ENCODE data around the gene DENND5A. TPM values are rescaled to one million over a fixed set of nuclear protein-coding genes. Genes with fewer than 3 reads are reported as not detected.
"Not testable (repeated sequence)": the region's sequence is repeated elsewhere in the genome, so short reads cannot be mapped to it uniquely, and the experiment has no call there.

DENND5A gene
- total RNA-seq, 4 donors from 2014 or later: 18.9 to 117 (median 22.7) TPM

DNA sequence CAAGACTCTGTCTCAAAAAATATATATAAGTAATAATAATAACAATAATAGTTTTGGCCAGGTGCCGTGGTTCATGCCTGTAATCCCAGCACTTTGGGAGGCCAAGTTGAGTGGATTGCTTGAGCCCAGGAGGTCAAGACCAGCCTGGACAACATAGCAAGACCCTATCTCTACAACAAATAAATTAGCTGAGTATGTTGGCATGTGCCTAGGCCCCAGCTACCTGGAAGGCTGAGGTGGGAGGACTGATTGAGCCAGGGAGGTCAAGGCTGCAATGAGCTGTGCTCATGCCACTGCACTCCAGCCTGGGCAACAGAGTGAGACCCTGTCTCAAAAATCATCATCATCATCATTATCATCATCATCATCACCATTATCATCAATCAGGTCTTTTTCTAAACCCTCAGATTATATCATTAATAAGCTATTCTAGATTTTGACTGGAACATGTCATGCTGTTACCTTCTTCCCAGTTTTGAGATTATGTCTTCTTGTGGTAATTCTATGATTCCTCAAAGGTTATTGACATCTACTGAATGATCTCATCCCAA lies 39.3 kb downstream of the DENND5A start:
- in situ Hi-C loops (cut with MboI; ENCODE audit: low pct_ligation_motif_present in 1 of 4, low pct_unique_long_range_greater_than_20kb in 1 of 4, low sequenced_read_pairs in 3 of 4): no loop called here
- intact Hi-C loops (cut with DNase I; ENCODE audit: low total_unique reads): no loop called here
- WGBS, 2 donors (ENCODE audit: low coverage in 1 of 2): 97 to 100% methylated on average over 1 of the region's 1 CpG

DNA sequence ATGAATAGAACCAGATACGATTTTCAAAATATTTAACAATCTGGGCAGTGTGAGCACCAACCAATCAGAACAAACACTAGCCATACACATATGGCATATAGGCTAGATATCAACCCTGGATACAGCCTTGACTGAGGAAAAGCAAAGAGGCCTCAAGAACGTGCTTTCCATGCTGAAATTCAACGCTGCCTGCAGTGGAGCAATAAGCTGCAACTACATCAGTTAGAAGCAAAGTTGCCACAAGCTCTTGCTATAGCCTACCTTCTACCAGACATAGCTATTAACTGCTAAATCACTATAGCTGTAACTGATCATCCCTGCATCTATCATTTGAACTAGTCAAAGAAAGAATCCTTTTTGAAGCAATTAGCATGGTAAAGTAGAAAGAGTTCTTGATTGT lies 42.5 kb downstream of the DENND5A start:
- Histone ChIP-seq H3K27me3 (no peaks in the 10 kb centered on the region), H3K4me3 (no peak overlapping the region), H3K27ac (no peak overlapping the region), H3K36me3 (no peaks in the 10 kb centered on the region), H3K4me1 (no peaks in the 10 kb centered on the region), H3K9me3 (no peaks in the 10 kb centered on the region)
- DNase-seq: no peak
- TF ChIP-seq, protein P1, sequence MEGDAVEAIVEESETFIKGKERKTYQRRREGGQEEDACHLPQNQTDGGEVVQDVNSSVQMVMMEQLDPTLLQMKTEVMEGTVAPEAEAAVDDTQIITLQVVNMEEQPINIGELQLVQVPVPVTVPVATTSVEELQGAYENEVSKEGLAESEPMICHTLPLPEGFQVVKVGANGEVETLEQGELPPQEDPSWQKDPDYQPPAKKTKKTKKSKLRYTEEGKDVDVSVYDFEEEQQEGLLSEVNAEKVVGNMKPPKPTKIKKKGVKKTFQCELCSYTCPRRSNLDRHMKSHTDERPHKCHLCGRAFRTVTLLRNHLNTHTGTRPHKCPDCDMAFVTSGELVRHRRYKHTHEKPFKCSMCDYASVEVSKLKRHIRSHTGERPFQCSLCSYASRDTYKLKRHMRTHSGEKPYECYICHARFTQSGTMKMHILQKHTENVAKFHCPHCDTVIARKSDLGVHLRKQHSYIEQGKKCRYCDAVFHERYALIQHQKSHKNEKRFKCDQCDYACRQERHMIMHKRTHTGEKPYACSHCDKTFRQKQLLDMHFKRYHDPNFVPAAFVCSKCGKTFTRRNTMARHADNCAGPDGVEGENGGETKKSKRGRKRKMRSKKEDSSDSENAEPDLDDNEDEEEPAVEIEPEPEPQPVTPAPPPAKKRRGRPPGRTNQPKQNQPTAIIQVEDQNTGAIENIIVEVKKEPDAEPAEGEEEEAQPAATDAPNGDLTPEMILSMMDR (IDR thresholded peaks at IDR 0.05): no peak
- TF ChIP-seq POLR2AphosphoS5 (IDR thresholded peaks at IDR 0.05) (no peak), POLR2A (IDR thresholded peaks at IDR 0.05) (no peak), EP300 (IDR thresholded peaks at IDR 0.05; ENCODE audit: low read depth) (no peak)
- WGBS, 2 donors (ENCODE audit: low coverage in 1 of 2): 71 to 75% methylated on average over 2 to 3 of the region's 3 CpGs
- intact Hi-C loops (cut with DNase I; ENCODE audit: low total_unique reads): no loop called here
- in situ Hi-C loops (cut with MboI; ENCODE audit: low pct_ligation_motif_present in 1 of 4, low pct_unique_long_range_greater_than_20kb in 1 of 4, low sequenced_read_pairs in 3 of 4): no loop called here

More for the DNA sequence above, 39.3 kb downstream of the DENND5A start:
- Histone ChIP-seq H3K4me1 (peaks cover 0 to 3% (median under 1%) of the 10 kb centered on the region in 4 donors), H3K36me3 (no peaks in the 10 kb centered on the region), H3K27me3 (no peaks in the 10 kb centered on the region), H3K4me3 (no peak overlapping the region), H3K27ac (no peak overlapping the region), H3K9me3 (no peaks in the 10 kb centered on the region)
- no peak for DNase-seq
- TF ChIP-seq POLR2A (IDR thresholded peaks at IDR 0.05): no peak
- TF ChIP-seq, protein P1 (IDR thresholded peaks at IDR 0.05): no peak

DNA sequence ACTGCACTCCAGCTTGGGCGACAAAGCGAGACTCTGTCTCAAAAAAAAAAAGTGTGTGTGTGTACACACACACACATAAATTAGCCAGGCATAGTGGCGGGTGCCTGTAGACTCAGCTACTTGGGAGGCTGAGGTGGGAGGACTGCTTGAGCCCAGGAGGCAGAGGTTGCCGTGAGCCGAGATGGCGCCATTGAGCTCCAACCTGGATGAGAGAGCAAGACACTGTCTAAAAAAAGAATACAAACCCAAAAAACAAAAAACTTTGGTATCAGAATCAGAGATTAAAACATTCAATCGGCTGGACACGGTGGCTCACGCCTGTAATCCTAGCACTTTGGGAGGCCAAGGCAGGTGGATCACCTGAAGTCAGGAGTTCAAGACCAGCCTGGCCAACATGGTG lies 44.3 kb downstream of the DENND5A start:
- H3K27me3 ChIP-seq; H3K4me3 ChIP-seq; H3K4me1 ChIP-seq; DNase-seq; H3K36me3 ChIP-seq; H3K9me3 ChIP-seq; in situ Hi-C loops (cut with MboI; ENCODE audit: low pct_ligation_motif_present in 1 of 4, low pct_unique_long_range_greater_than_20kb in 1 of 4, low sequenced_read_pairs in 3 of 4); H3K27ac ChIP-seq; intact Hi-C loops (cut with DNase I; ENCODE audit: low total_unique reads): not testable (repeated sequence)
- 95% methylated on average over 8 to 9 of the region's 9 CpGs for WGBS, 2 donors (ENCODE audit: low coverage in 1 of 2)

DNA sequence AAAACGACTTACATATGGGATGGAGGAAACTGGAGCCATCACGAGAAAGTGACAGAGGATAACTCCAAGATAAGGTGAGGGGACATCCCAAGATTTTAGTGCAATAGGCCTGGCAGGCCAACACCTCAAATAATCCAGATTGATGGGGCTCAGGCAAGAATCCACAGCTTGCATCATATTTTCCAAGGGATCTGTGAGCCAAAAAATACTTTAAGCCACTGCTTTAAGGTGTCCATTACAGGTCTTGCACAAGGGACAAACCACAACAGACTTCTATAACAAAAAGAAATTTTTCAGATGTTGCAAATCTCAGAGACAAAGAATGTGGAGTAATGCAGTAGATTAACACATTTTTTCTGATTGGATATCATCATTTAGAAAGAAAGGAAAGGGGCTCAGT lies 45.6 kb downstream of the DENND5A start:
- DNase-seq: no peak
- Histone ChIP-seq H3K27ac (peak overlapping the region in 2 of 4 donors; percentile 0 to 23), H3K4me3 (no peak overlapping the region), H3K36me3 (no peaks in the 10 kb centered on the region), H3K27me3 (no peaks in the 10 kb centered on the region), H3K9me3 (no peaks in the 10 kb centered on the region), H3K4me1 (peaks cover 0 to 7% (median 0%) of the 10 kb centered on the region in 4 donors)
- in situ Hi-C loops (cut with MboI; ENCODE audit: low pct_ligation_motif_present in 1 of 4, low pct_unique_long_range_greater_than_20kb in 1 of 4, low sequenced_read_pairs in 3 of 4): no loop called here
- TF ChIP-seq POLR2A (IDR thresholded peaks at IDR 0.05) (no peak), POLR2AphosphoS5 (IDR thresholded peaks at IDR 0.05) (no peak), EP300 (IDR thresholded peaks at IDR 0.05; ENCODE audit: low read depth) (no peak)
- TF ChIP-seq, protein P1 (IDR thresholded peaks at IDR 0.05): no peak
- intact Hi-C loops (cut with DNase I; ENCODE audit: low total_unique reads): no loop called here
- 75 to 79% methylated on average over 2 of the region's 2 CpGs for WGBS, 2 donors (ENCODE audit: low coverage in 1 of 2)

DNA sequence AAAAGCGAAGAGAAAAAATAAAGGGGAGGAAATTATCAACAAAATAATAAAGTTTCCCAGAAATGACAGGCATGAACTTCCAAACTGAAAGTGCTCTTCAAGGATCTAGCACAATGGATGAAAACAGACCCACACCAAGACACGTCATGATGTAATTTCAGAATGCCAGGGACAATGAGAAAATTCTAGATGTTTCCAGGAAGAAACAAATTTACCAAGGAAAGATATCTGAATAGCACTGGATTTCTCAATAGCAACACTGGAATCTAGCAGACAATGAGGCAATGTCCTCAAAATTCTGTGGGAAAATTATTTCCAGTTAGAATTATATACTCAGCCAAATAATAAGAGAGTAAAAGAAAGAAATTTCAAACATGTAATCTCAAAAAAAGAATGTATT lies 46.0 kb downstream of the DENND5A start:
- Histone ChIP-seq H3K36me3 (no peaks in the 10 kb centered on the region), H3K27ac (peak overlapping the region in 2 of 4 donors; percentile 23 to 56), H3K4me1 (peaks cover 0 to 10% (median 0%) of the 10 kb centered on the region in 4 donors), H3K27me3 (no peaks in the 10 kb centered on the region), H3K9me3 (no peaks in the 10 kb centered on the region), H3K4me3 (no peak overlapping the region)
- in situ Hi-C loops (cut with MboI; ENCODE audit: low pct_ligation_motif_present in 1 of 4, low pct_unique_long_range_greater_than_20kb in 1 of 4, low sequenced_read_pairs in 3 of 4) (no loop called here), intact Hi-C loops (cut with DNase I; ENCODE audit: low total_unique reads) (no loop called here)
- DNase-seq: no peak
- no peak for TF ChIP-seq POLR2AphosphoS5 (IDR thresholded peaks at IDR 0.05)
- 68 to 89% methylated on average over 2 of the region's 2 CpGs for WGBS, 2 donors (ENCODE audit: low coverage in 1 of 2)
